ENCODE data around the gene CEL. TPM values are rescaled to one million over a fixed set of nuclear protein-coding genes. Genes with fewer than 3 reads are reported as not detected.

Gene CEL
- total RNA-seq, 1 experiment from 2014 or later: 6.9 TPM

DNA sequence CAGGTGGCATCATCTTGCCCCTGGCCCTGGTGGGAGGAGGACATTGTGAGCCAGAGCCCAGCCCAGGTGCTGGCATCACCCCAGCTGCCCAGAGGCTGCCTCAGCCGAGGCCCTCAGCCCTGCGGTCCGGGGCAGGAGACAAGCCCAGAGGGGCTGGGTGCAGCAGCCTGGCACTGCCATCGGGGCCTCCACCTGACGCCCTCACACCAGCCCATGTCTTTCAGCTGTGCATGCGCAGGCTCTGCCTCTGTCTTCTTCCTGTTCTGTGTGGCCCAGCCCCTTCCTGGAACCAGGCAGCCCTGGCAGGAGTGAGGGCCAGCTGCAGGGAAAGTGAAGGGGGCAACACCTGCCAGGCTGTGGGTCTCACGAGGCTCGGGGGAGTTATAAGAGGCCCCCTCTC lies 4.8 kb upstream of the CEL start:
- BruUV-seq (replicated peaks): no TSS peak
- Histone ChIP-seq H3K9me2 (ENCODE audit: insufficient read depth) (no peaks in the 10 kb centered on the region), H3K27ac (ENCODE audit: low read depth, low read length) (no peak overlapping the region), H3K4me2 (ENCODE audit: low read length) (no peak overlapping the region), H2AFZ (ENCODE audit: low read depth, low read length, poor library complexity, severe bottlenecking) (no peak overlapping the region), H3K4me1 (ENCODE audit: control insufficient read depth in 1 of 2, insufficient read depth in 2 of 2, low read length in 2 of 2) (peaks cover 0 to 2% of the 10 kb centered on the region in 2 experiments; a peak in 1 of 4 replicates), H4K20me1 (ENCODE audit: insufficient read depth) (no peaks in the 10 kb centered on the region), H3K27me3 (ENCODE audit: insufficient read depth, low read length) (no peaks in the 10 kb centered on the region), H3K4me3 (replicated peaks in 1 of 2; ENCODE audit: low read depth in 1 of 2, low read length in 2 of 2) (no peak overlapping the region), H3K9ac (ENCODE audit: low read length) (no peak overlapping the region), H3K79me2 (ENCODE audit: insufficient read depth, low read length) (no peaks in the 10 kb centered on the region), H3K36me3 (ENCODE audit: control insufficient read depth in 1 of 2, insufficient read depth in 2 of 2, low read length in 2 of 2) (peaks cover 20 to 27% of the 10 kb centered on the region in 2 experiments; a peak in 3 of 4 replicates), H3K9me3 (ENCODE audit: control insufficient read depth in 1 of 2, insufficient read depth in 1 of 2, low read depth in 1 of 2, low read length in 2 of 2) (no peaks in the 10 kb centered on the region)
- ChIA-PET RAD21 (ENCODE audit: low non-redundant PET in 1 of 2, low total read pairs in 2 of 2, uncharacterized antibody in 2 of 2, unreplicated experiment in 2 of 2) (no interaction called here), POLR2A (no interaction called here), CTCF (no interaction called here)
- ATAC-seq (no peak), DNase-seq (ENCODE audit: low read depth, low spot score) (no peak)
- intact Hi-C loops (cut with micrococcal nuclease): no loop called here
- TF ChIP-seq FOSL1 (IDR thresholded peaks at IDR 0.05; ENCODE audit: low read depth) (no peak), EZH2phosphoT487 (IDR thresholded peaks at IDR 0.05; ENCODE audit: borderline replicate concordance) (no peak), TCF7L2 (IDR thresholded peaks at IDR 0.05; ENCODE audit: borderline replicate concordance, extremely low read depth, insufficient read depth, insufficient read length) (no peak), JUND (IDR thresholded peaks at IDR 0.05) (no peak), SP1 (IDR thresholded peaks at IDR 0.05; ENCODE audit: low read depth) (no peak), ELF1 (IDR thresholded peaks at IDR 0.05; ENCODE audit: borderline replicate concordance, low read depth) (no peak), YY1 (IDR thresholded peaks at IDR 0.05; ENCODE audit: extremely low read depth, insufficient replicate concordance, low read depth, low read length) (no peak), EZH2 (IDR thresholded peaks at IDR 0.05) (no peak), POLR2A (IDR thresholded peaks at IDR 0.05; ENCODE audit: borderline replicate concordance, extremely low read depth, insufficient read depth, insufficient read length) (no peak), POLR2AphosphoS5 (IDR thresholded peaks at IDR 0.05; ENCODE audit: low read depth, low read length) (no peak), EGR1 (IDR thresholded peaks at IDR 0.05; ENCODE audit: low read depth) (no peak), ZNF274 (IDR thresholded peaks at IDR 0.05; ENCODE audit: low read depth, low read length) (no peak), ZFX (IDR thresholded peaks at IDR 0.05) (no peak)
- TF ChIP-seq, protein P1, sequence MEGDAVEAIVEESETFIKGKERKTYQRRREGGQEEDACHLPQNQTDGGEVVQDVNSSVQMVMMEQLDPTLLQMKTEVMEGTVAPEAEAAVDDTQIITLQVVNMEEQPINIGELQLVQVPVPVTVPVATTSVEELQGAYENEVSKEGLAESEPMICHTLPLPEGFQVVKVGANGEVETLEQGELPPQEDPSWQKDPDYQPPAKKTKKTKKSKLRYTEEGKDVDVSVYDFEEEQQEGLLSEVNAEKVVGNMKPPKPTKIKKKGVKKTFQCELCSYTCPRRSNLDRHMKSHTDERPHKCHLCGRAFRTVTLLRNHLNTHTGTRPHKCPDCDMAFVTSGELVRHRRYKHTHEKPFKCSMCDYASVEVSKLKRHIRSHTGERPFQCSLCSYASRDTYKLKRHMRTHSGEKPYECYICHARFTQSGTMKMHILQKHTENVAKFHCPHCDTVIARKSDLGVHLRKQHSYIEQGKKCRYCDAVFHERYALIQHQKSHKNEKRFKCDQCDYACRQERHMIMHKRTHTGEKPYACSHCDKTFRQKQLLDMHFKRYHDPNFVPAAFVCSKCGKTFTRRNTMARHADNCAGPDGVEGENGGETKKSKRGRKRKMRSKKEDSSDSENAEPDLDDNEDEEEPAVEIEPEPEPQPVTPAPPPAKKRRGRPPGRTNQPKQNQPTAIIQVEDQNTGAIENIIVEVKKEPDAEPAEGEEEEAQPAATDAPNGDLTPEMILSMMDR (IDR thresholded peaks at IDR 0.05 in 2 of 3, conservative IDR thresholded peaks at IDR 0.05 in 1 of 3; ENCODE audit: borderline replicate concordance in 1 of 3, insufficient read depth in 1 of 3, low read depth in 2 of 3, low read length in 2 of 3): no peak
